Activated naive CD8-positive, alpha-beta T cell treated with anti-CD3 and anti-CD28 coated beads, Interleukin-2, amount 10 ng/mL, durations not matched to agents 7 days and 5 days (primary cell): ENCODE measurements around the gene SMG5. TPM values are rescaled to one million over a fixed set of nuclear protein-coding genes. Genes with fewer than 3 reads are reported as not detected.

Experiments used
- ATAC-seq: fragments of 150-1000 bp; cut with Tn5 transposase; one replicate; pipeline ENCODE4 v1.10.0; 2021; ENCODE audit warnings: low read depth, moderate library complexity
- POLR2A ChIA-PET: fragments of 350-600 bp; sonication (Branson Sonifier 250); formaldehyde crosslinking; loops from one replicate; lab custom pipeline; 2021; ENCODE audit warnings: antibody characterized with exemption; lab: Charles Lee
- DNase-seq: peaks from one replicate; pipeline ENCODE4 v3.0.0; 2021
- H3K27ac Mint-ChIP-seq: one replicate; pipeline ENCODE4 v1.8.0; 2022; ENCODE audit warnings: mild to moderate bottlenecking, mixed read lengths
- H3K27me3 Mint-ChIP-seq: one replicate; pipeline ENCODE4 v1.8.0; 2022; ENCODE audit warnings: mild to moderate bottlenecking, moderate library complexity, mixed read lengths
- H3K36me3 Mint-ChIP-seq: one replicate; pipeline ENCODE4 v1.8.0; 2021; ENCODE audit warnings: mild to moderate bottlenecking, mixed read lengths
- H3K4me1 Mint-ChIP-seq: one replicate; pipeline ENCODE4 v1.8.0; 2021; ENCODE audit warnings: mixed read lengths
- H3K4me3 Mint-ChIP-seq: one replicate; pipeline ENCODE4 v1.8.0; 2022; ENCODE audit warnings: mild to moderate bottlenecking, moderate library complexity, mixed read lengths
- H3K9me3 Mint-ChIP-seq: one replicate; pipeline ENCODE4 v1.8.0; 2021; ENCODE audit warnings: mixed read lengths
- total RNA-seq, 2 experiments: library from RNA; stranded (reverse); gene quantifications; one replicate each; pipeline ENCODE4 v1.2.3, GENCODE V29; 2021

The SMG5 gene
- total RNA-seq, 2 experiments from 2014 or later = 72.3 to 76.4 TPM

DNA sequence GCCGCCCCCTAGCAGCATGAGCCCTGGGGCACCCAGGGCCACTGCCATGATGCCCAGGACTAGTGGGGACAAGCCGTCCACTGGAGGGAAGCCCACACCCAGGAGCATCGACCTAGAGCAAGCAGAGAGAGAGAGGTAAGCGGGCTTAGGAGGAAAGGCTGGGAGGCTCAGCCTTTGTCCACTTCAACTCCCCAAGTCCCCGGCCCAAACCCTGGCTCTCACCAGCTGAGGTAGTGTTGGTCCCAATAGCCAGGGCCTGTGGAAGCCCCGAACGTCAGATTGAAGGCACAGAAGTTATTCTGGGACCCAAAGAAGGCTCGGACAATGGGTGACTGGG lies 10.4 kb upstream of the SMG5 start:
- peaks cover 10% of the 10 kb centered on the region for H3K4me1 Mint-ChIP-seq
- peaks cover 3% of the 10 kb centered on the region for H3K36me3 Mint-ChIP-seq
- no peak for ATAC-seq
- POLR2A ChIA-PET = interaction anchor here (0.6 to 3.2 kb wide), 2 partner anchors 10 to 18 kb away, joined by 3 to 22 read pairs; partner anchors contain the start of genes SMG5 and TMEM79
- H3K27me3 Mint-ChIP-seq = no peaks in the 10 kb centered on the region
- DNase-seq = no peak
- H3K4me3 Mint-ChIP-seq = no peak overlapping the region
- peak overlapping the region; percentile 37 for H3K27ac Mint-ChIP-seq
- H3K9me3 Mint-ChIP-seq = no peaks in the 10 kb centered on the region

GRCh38 chr1:156291226-156292061 lies 8.8 kb upstream of the SMG5 start:
- H3K36me3 Mint-ChIP-seq = peaks cover 3% of the 10 kb centered on the region
- no peak for ATAC-seq
- peaks cover 10% of the 10 kb centered on the region for H3K4me1 Mint-ChIP-seq
- H3K9me3 Mint-ChIP-seq = no peaks in the 10 kb centered on the region
- DNase-seq = no peak
- POLR2A ChIA-PET = interaction anchor here (0.8 kb wide), 1 partner anchor 9 kb away, joined by 3 read pairs; the partner anchor contains the start of gene SMG5
- peak overlapping the region; percentile 28 for H3K27ac Mint-ChIP-seq
- no peak overlapping the region for H3K4me3 Mint-ChIP-seq
- no peaks in the 10 kb centered on the region for H3K27me3 Mint-ChIP-seq

DNA sequence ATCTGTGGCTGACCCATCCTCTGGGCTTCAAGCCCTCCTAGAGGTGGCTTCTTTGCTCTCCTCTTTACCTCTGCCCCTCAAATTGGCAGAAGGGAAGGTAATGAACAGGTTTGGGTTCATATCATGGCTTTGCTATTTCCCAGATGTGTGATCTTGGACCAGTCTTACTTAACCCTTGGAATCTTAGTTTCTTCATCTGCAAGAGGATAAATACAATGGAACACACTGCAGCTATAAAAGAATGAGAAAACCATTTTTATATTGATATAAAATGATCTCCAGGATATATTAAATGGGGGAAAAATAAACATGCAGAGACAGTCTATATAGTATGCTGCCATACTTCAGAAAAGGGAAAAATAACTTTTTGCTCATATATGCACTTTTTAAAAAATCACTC lies 7.2 kb upstream of the SMG5 start:
- no peaks in the 10 kb centered on the region for H3K9me3 Mint-ChIP-seq
- ATAC-seq = no peak
- peaks cover 7% of the 10 kb centered on the region for H3K36me3 Mint-ChIP-seq
- peaks cover 3% of the 10 kb centered on the region for H3K4me1 Mint-ChIP-seq
- H3K27ac Mint-ChIP-seq = no peak overlapping the region
- POLR2A ChIA-PET = no interaction called here
- H3K27me3 Mint-ChIP-seq = no peaks in the 10 kb centered on the region
- no peak for DNase-seq
- no peak overlapping the region for H3K4me3 Mint-ChIP-seq

DNA sequence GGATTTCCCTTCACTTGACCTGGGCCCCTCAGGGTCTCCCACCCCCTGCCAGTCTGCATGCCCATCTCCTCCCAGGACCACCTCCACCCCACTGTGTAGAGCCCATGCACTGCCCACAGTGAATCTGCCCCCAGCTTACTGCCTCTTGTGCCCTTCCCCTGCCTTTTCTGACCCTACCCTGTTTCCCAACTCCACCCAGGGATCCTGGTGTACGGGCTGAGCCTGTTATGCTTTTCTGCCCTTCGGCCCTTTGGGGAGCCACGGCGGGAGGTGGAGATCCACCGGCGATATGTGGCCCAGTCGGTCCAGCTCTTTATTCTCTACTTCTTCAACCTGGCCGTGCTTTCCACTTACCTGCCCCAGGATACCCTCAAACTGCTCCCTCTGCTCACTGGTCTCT lies 3.4 kb upstream of the SMG5 start:
- peaks cover 15% of the 10 kb centered on the region for H3K4me1 Mint-ChIP-seq
- H3K27ac Mint-ChIP-seq = no peak overlapping the region
- POLR2A ChIA-PET = no interaction called here
- DNase-seq = no peak
- H3K4me3 Mint-ChIP-seq = no peak overlapping the region
- H3K9me3 Mint-ChIP-seq = no peaks in the 10 kb centered on the region
- ATAC-seq = no peak
- no peaks in the 10 kb centered on the region for H3K27me3 Mint-ChIP-seq
- H3K36me3 Mint-ChIP-seq = peaks cover 9% of the 10 kb centered on the region

GRCh38 chr1:156285437-156285836 lies 2.8 kb upstream of the SMG5 start:
- Mint-ChIP-seq H3K4me1 (peaks cover 21% of the 10 kb centered on the region), H3K36me3 (peaks cover 9% of the 10 kb centered on the region), H3K27me3 (no peaks in the 10 kb centered on the region), H3K4me3 (no peak overlapping the region), H3K9me3 (no peaks in the 10 kb centered on the region), H3K27ac (no peak overlapping the region)
- DNase-seq (no peak), ATAC-seq (no peak)
- POLR2A ChIA-PET = no interaction called here

GRCh38 chr1:156284757-156285156 lies 2.1 kb upstream of the SMG5 start:
- Mint-ChIP-seq H3K4me3 (no peak overlapping the region), H3K27me3 (no peaks in the 10 kb centered on the region), H3K9me3 (no peaks in the 10 kb centered on the region), H3K27ac (no peak overlapping the region), H3K36me3 (peaks cover 9% of the 10 kb centered on the region), H3K4me1 (peaks cover 27% of the 10 kb centered on the region)
- no peak for ATAC-seq
- POLR2A ChIA-PET = no interaction called here
- no peak for DNase-seq

DNA sequence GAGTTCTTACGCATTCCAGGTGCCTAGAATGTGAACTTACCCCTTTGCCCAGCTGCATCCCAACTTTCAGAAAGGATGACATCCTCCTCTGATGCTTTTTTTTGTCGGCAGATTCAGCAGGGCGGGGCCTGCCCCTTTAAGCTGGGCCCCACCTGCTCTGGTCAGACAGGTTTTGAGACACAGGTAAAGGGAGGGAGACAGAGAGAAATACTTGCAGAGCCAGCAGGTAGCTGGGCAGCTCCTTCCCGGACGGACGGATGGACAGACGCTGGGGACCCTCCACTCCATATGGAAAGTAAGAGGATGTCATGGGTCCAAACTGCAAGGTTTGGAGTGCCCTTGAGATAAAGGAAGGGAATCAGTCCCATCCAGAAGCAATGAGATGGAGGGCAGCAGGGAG lies 1.5 kb upstream of the SMG5 start, which contains the start of gene TMEM79:
TMEM79 (plus strand) TSS at position 214 of the 400 bp plus-strand sequence. CDS start 902 bp downstream, outside the sequence.
- Mint-ChIP-seq H3K9me3 (no peaks in the 10 kb centered on the region), H3K27ac (peak within 1 kb of the TSS; percentile 95), H3K27me3 (no peaks in the 10 kb centered on the region), H3K4me3 (peak within 1 kb of the TSS; percentile 94), H3K36me3 (peaks cover 9% of the 10 kb centered on the region), H3K4me1 (peaks cover 27% of the 10 kb centered on the region)
- DNase-seq (no peak), ATAC-seq (no peak)
- POLR2A ChIA-PET = interaction anchor here (1.1 to 4.2 kb wide), 4 partner anchors 10 to 71 kb away, joined by 3 to 24 read pairs (median 20); partner anchors contain the start of genes GLMP and PMF1

GRCh38 chr1:156283521-156283920 lies 896 bp upstream of the SMG5 start:
- Mint-ChIP-seq H3K36me3 (peaks cover 6% of the 10 kb centered on the region), H3K4me3 (peak overlapping the region; percentile 94), H3K27me3 (no peaks in the 10 kb centered on the region), H3K4me1 (peaks cover 27% of the 10 kb centered on the region), H3K27ac (peak overlapping the region; percentile 95), H3K9me3 (no peaks in the 10 kb centered on the region)
- ATAC-seq (no peak), DNase-seq (no peak)
- POLR2A ChIA-PET = interaction anchor here (1.1 to 4.2 kb wide), 14 partner anchors 11 to 136 kb away, joined by 3 to 24 read pairs (median 7); partner anchors contain the start of genes GLMP, PMF1 and SLC25A44

DNA sequence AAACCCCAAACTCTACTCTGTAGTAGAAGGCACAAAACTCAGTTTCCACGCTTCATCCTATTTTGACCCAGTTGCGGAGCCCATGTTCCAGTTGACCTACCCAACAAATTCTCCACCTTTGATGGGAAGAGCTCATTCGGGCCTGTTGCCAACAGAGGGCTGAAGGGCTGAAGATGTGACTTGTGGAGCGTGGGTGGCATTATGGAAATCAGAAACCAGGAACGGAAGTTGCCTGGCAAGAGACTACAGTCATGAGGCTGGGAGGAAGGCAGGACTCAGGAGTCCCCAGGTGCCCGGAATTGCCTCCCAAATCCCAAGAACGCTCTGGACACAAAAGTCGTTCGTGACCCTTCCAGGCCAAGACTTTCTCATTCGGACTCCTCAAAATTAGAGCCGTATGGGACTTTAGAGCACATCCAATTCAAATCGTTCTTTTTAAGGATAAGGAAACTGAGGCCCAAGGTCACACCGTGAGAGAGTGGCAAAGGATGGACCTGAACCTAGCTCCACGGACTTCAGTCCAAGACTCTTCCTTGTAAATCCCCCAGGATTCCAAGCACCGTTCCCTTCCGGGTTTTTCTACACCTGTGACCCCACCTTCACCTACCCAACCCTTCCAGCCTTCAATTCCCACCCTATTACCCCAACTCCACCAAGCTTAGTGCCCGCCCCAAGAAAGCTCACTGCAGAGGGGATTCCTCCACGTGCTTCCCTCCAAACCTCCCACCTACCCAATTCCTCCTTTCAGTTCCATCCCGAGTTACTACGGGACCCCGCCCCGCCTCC lies 739 bp downstream of the SMG5 start:
- H3K27ac Mint-ChIP-seq = peak overlapping the region; percentile 95
- POLR2A ChIA-PET = interaction anchor here (0.5 to 4.2 kb wide), 27 partner anchors 9 to 448 kb away, joined by 3 to 24 read pairs (median 4); partner anchors contain the start of genes GLMP, KHDC4, PMF1 and SEMA4A
- no peaks in the 10 kb centered on the region for H3K27me3 Mint-ChIP-seq
- peaks cover 29% of the 10 kb centered on the region for H3K4me1 Mint-ChIP-seq
- peak overlapping the region; percentile 94 for H3K4me3 Mint-ChIP-seq
- H3K9me3 Mint-ChIP-seq = no peaks in the 10 kb centered on the region
- ATAC-seq (no peak), DNase-seq (no peak)
- H3K36me3 Mint-ChIP-seq = peaks cover 16% of the 10 kb centered on the region

GRCh38 chr1:156281281-156281680 lies 1.3 kb downstream of the SMG5 start:
- peak; percentile 31 for ATAC-seq
- Mint-ChIP-seq H3K9me3 (no peaks in the 10 kb centered on the region), H3K36me3 (peaks cover 17% of the 10 kb centered on the region), H3K4me1 (peaks cover 29% of the 10 kb centered on the region), H3K4me3 (peak overlapping the region; percentile 94), H3K27ac (peak overlapping the region; percentile 95), H3K27me3 (no peaks in the 10 kb centered on the region)
- POLR2A ChIA-PET = interaction anchor here (0.5 to 4.2 kb wide), 7 partner anchors 9 to 134 kb away, joined by 3 to 24 read pairs (median 8); partner anchors contain the start of genes PMF1 and SEMA4A
- peak; percentile 49 for DNase-seq

DNA sequence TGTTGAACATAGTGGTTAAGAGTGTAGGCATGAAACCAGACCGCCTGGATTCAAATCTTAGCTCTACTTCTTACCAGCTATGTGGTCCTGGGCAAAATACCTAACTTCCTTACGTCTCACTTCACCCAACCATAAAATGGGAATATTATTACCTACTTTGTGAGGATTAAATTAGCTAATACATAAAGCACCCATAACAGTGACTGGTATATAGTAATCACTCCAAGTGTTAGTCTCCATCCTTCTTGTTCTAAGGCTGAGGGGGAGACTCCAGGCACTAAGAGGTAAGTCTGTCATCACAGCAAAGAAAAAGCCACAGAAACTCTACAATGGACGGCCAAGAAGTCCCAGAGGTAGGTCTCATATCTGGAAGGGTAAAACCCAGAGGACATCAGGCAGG lies 2.8 kb downstream of the SMG5 start:
- no peak for ATAC-seq
- H3K27ac Mint-ChIP-seq = no peak overlapping the region
- POLR2A ChIA-PET = interaction anchor here (1.4 kb wide), 1 partner anchor 34 kb away, joined by 4 read pairs; no protein-coding TSS in a partner anchor
- H3K36me3 Mint-ChIP-seq = peaks cover 16% of the 10 kb centered on the region
- peaks cover 29% of the 10 kb centered on the region for H3K4me1 Mint-ChIP-seq
- no peaks in the 10 kb centered on the region for H3K27me3 Mint-ChIP-seq
- no peak for DNase-seq
- H3K4me3 Mint-ChIP-seq = peak overlapping the region; percentile 2
- no peaks in the 10 kb centered on the region for H3K9me3 Mint-ChIP-seq

- POLR2A ChIA-PET = interaction anchor here (1.0 kb wide), 1 partner anchor 130 kb away, joined by 3 read pairs; no protein-coding TSS in a partner anchor
- no peak overlapping the region for H3K4me3 Mint-ChIP-seq
- no peak overlapping the region for H3K27ac Mint-ChIP-seq
- peaks cover 22% of the 10 kb centered on the region for H3K4me1 Mint-ChIP-seq
- H3K9me3 Mint-ChIP-seq = no peaks in the 10 kb centered on the region
- no peaks in the 10 kb centered on the region for H3K27me3 Mint-ChIP-seq
- peaks cover 32% of the 10 kb centered on the region for H3K36me3 Mint-ChIP-seq
- no peak for ATAC-seq
- no peak for DNase-seq
Measured at GRCh38 chr1:156276966-156277381, 5.7 kb downstream of the SMG5 start.

DNA sequence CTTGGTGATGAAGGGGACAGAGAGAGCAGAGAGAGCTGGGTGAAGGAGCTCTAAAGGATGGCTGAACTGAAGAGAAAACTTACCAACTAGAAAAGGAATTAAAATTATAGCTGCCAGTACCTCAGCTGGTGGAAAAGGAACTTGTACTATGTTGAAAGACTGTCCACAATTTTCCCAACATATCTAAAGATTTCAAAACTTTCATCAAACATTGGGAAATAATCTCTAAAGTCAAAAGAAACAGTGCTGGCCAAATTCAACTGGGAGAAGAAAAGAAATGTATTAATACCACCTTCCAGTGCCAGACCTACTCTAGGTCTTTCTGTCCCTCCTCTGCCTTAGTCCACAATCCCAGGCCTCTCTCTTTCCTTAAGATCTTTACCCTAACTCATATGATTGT lies 6.1 kb downstream of the SMG5 start:
- Mint-ChIP-seq H3K27me3 (no peaks in the 10 kb centered on the region), H3K27ac (no peak overlapping the region), H3K4me3 (no peak overlapping the region), H3K4me1 (peaks cover 20% of the 10 kb centered on the region), H3K36me3 (peaks cover 36% of the 10 kb centered on the region), H3K9me3 (no peaks in the 10 kb centered on the region)
- DNase-seq (no peak), ATAC-seq (no peak)
- POLR2A ChIA-PET = interaction anchor here (1.0 kb wide), 1 partner anchor 129 kb away, joined by 3 read pairs; no protein-coding TSS in a partner anchor
